Stomach (tissue), 9 donors: ENCODE measurements around the gene MBNL3. TPM values are rescaled to one million over a fixed set of nuclear protein-coding genes. Genes with fewer than 3 reads are reported as not detected.

Experiments
- DNase-seq, 2 donors: peaks; one replicate each; pipeline versions ENCODE4 v3.0.0 to v3.0.0-alpha.2; 2013 to 2019
- H3K27ac ChIP-seq, 5 donors: fragments of 200-600 bp in 4 of 5; sonication (generic) in 4 of 5; one replicate each; pipeline ENCODE4 v1.5.1; 2013 to 2019; ENCODE audit warnings: mild to moderate bottlenecking in 1 of 5, moderate library complexity in 1 of 5
- H3K27me3 ChIP-seq, 3 donors: fragments of 200-600 bp; sonication (generic); one replicate each; pipeline ENCODE4 v1.5.1; 2017 to 2019; ENCODE audit warnings: mixed run types in 1 of 3
- H3K36me3 ChIP-seq, 4 donors: fragments of 200-600 bp; sonication (generic); 1 replicate in 3 of 4; 2 replicates in 1 of 4; pipeline ENCODE4 v1.5.1; 2016 to 2019
- H3K4me1 ChIP-seq, 4 donors: fragments of 200-600 bp; sonication (generic); one replicate each; pipeline ENCODE4 v1.5.1; 2016 to 2019
- H3K4me3 ChIP-seq, 4 donors: fragments of 200-600 bp; sonication (generic) in 3 of 4; one replicate each; pipeline ENCODE4 v1.5.1; 2016 to 2019; ENCODE audit warnings: mild to moderate bottlenecking in 1 of 4
- H3K9me3 ChIP-seq, 4 donors: fragments of 200-600 bp; sonication (generic); one replicate each; pipeline ENCODE4 v1.5.1; 2016 to 2019
- CTCF ChIP-seq, 7 experiments: fragments of 450-650 bp in 4 of 7; fragments of 200-600 bp in 3 of 7; sonication (generic) in 3 of 7; IDR thresholded peaks; one replicate each; pipeline ENCODE4 v1.5.1; 2016 to 2019; ENCODE audit warnings: antibody characterized with exemption in 7 of 7, control low read depth in 2 of 7, mild to moderate bottlenecking in 1 of 7
- EP300 ChIP-seq: sonication (generic); formaldehyde crosslinking; IDR thresholded peaks from one replicate; pipeline ENCODE4 v1.6.1; 2017; ENCODE audit warnings: antibody characterized with exemption
- POLR2A ChIP-seq, 4 donors: fragments of 450-650 bp; IDR thresholded peaks; one replicate each; pipeline ENCODE4 v1.6.1; 2016; ENCODE audit warnings: antibody characterized with exemption in 4 of 4, control low read depth in 2 of 4, mild to moderate bottlenecking in 1 of 4, moderate library complexity in 1 of 4
- POLR2AphosphoS5 ChIP-seq, 3 donors: sonication (generic); formaldehyde crosslinking; IDR thresholded peaks; one replicate each; pipeline ENCODE4 v1.6.1; 2016; ENCODE audit warnings: antibody characterized with exemption in 3 of 3
- WGBS, 5 donors: extraction: QIAGEN DNeasy Blood & Tissue Kit in 3 of 5; methylation state at CpG; one replicate each; pipeline versions ENCODE4 v1.1.5 to v1.1.7; 2013 to 2018; 5-methylcytosine and 5-hydroxymethylcytosine counted together
- intact Hi-C: fragments of 100-400 bp; cut with DNase I; formaldehyde crosslinking; loops from one replicate; pipeline ENCODE4 v1.15.1; 2023; ENCODE audit warnings: low total_unique reads
- polyA plus RNA-seq, 3 donors: library from polyadenylated mRNA; stranded (reverse); fragments of 200-250 nt; gene quantifications; one replicate each; pipeline ENCODE4 v1.2.3, GENCODE V29; 2013
- total RNA-seq, 5 donors: library from RNA; depleted of rRNA; stranded (reverse); fragments of >200 nt; gene quantifications; one replicate each; pipeline versions ENCODE4 v1.1.0 to v1.2.3, GENCODE V29; 2014 to 2016
- donor health status: healthy with polysubstance abuse.
- donor health status: Bipolar disorder and iron deficiency.
- donor health status: healthy.

Gene MBNL3
- total and polyA plus RNA-seq, 8 donors: 2.0 to 31.7 (median 6.7) TPM

GRCh38 chrX:132384301-132384700, 104.5 kb downstream of the MBNL3 start:
- H3K4me3 ChIP-seq: no peak overlapping the region
- H3K27ac ChIP-seq: no peak overlapping the region
- intact Hi-C loops: no loop called here
- TF ChIP-seq POLR2AphosphoS5 (IDR thresholded peaks at IDR 0.05) (no peak), CTCF (IDR thresholded peaks at IDR 0.05) (no peak), POLR2A (IDR thresholded peaks at IDR 0.05) (no peak), EP300 (no peak)
- no peaks in the 10 kb centered on the region for H3K27me3 ChIP-seq
- no peak for DNase-seq
- H3K36me3 ChIP-seq: no peaks in the 10 kb centered on the region
- 63 to 97% (median 80%) methylated on average over 2 of the region's 2 CpGs for WGBS, 5 donors
- peaks cover 0 to 4% (median 0%) of the 10 kb centered on the region in 4 donors for H3K4me1 ChIP-seq
- H3K9me3 ChIP-seq: no peaks in the 10 kb centered on the region

GRCh38 chrX:132382068-132382467, 106.8 kb downstream of the MBNL3 start:
- H3K27me3 ChIP-seq: no peaks in the 10 kb centered on the region
- H3K9me3 ChIP-seq: no peaks in the 10 kb centered on the region
- H3K36me3 ChIP-seq: no peaks in the 10 kb centered on the region
- H3K4me3 ChIP-seq: no peak overlapping the region
- no peaks in the 10 kb centered on the region for H3K4me1 ChIP-seq
- 71 to 99% (median 94%) methylated on average over 7 of the region's 7 CpGs for WGBS, 5 donors
- TF ChIP-seq CTCF (IDR thresholded peaks at IDR 0.05) (no peak), EP300 (no peak), POLR2A (IDR thresholded peaks at IDR 0.05) (no peak), POLR2AphosphoS5 (IDR thresholded peaks at IDR 0.05) (no peak)
- intact Hi-C loops: no loop called here
- H3K27ac ChIP-seq: no peak overlapping the region
- no peak for DNase-seq

- 66 to 100% (median 88%) methylated on average over 2 of the region's 2 CpGs for WGBS, 5 donors
- Histone ChIP-seq H3K9me3 (no peaks in the 10 kb centered on the region), H3K27me3 (no peaks in the 10 kb centered on the region), H3K27ac (no peak overlapping the region), H3K4me1 (no peaks in the 10 kb centered on the region), H3K4me3 (no peak overlapping the region), H3K36me3 (no peaks in the 10 kb centered on the region)
- TF ChIP-seq POLR2A (IDR thresholded peaks at IDR 0.05) (no peak), CTCF (IDR thresholded peaks at IDR 0.05) (no peak), POLR2AphosphoS5 (IDR thresholded peaks at IDR 0.05) (no peak), EP300 (no peak)
- no peak for DNase-seq
- intact Hi-C loops: no loop called here
Measured at GRCh38 chrX:132378281-132378680, 110.6 kb downstream of the MBNL3 start.

GRCh38 chrX:132375941-132376340, 112.9 kb downstream of the MBNL3 start:
- no peak overlapping the region for H3K4me3 ChIP-seq
- no peaks in the 10 kb centered on the region for H3K9me3 ChIP-seq
- 46 to 80% (median 67%) methylated on average over 2 of the region's 2 CpGs for WGBS, 5 donors
- H3K27me3 ChIP-seq: no peaks in the 10 kb centered on the region
- intact Hi-C loops: no loop called here
- no peak for DNase-seq
- no peaks in the 10 kb centered on the region for H3K36me3 ChIP-seq
- H3K4me1 ChIP-seq: no peaks in the 10 kb centered on the region
- TF ChIP-seq EP300 (no peak), CTCF (IDR thresholded peaks at IDR 0.05) (peak in 1 of 7 experiments; percentile 6)
- H3K27ac ChIP-seq: no peak overlapping the region
